Small intestine (tissue), 7 donors: Measurements from ENCODE around the gene TSTD2. TPM values are rescaled to one million over a fixed set of nuclear protein-coding genes. Genes with fewer than 3 reads are reported as not detected.
"Not testable (repeated sequence)": the region's sequence is repeated elsewhere in the genome, so short reads cannot be mapped to it uniquely, and the experiment has no call there.

ENCODE experiments used
- DNase-seq, 2 donors: peaks; one replicate each; pipeline versions ENCODE4 v3.0.0 to v3.0.0-alpha.2; 2013
- FAIRE-seq: peaks from 2 replicates; lab custom pipeline; 2012; peaks lifted over from hg19 to GRCh38; lab: Jason Lieb, UNC
- H3K27ac ChIP-seq, 3 donors: one replicate each; pipeline ENCODE4 v1.5.1; 2013; ENCODE audit warnings: low read length in 2 of 3, mild to moderate bottlenecking in 2 of 3, control low read depth in 1 of 3, inconsistent platforms in 1 of 3, low read depth in 1 of 3, moderate library complexity in 1 of 3
- H3K27me3 ChIP-seq, 3 donors: one replicate each; pipeline ENCODE4 v1.6.1; 2013; ENCODE audit warnings: low read length in 3 of 3, inconsistent platforms in 1 of 3; ENCODE audit not compliant: control insufficient read depth in 3 of 3, insufficient read depth in 3 of 3
- H3K36me3 ChIP-seq, 3 donors: one replicate each; pipeline ENCODE4 v1.6.1; 2013; ENCODE audit warnings: low read length in 3 of 3, inconsistent platforms in 1 of 3, low read depth in 1 of 3, mild to moderate bottlenecking in 1 of 3, moderate library complexity in 1 of 3; ENCODE audit not compliant: control insufficient read depth in 3 of 3, insufficient read depth in 2 of 3
- H3K4me1 ChIP-seq, 3 donors: one replicate each; pipeline ENCODE4 v1.6.1; 2013; ENCODE audit warnings: low read length in 2 of 3, inconsistent platforms in 1 of 3, low read depth in 1 of 3, mild to moderate bottlenecking in 1 of 3, moderate library complexity in 1 of 3; ENCODE audit not compliant: control insufficient read depth in 3 of 3, insufficient read depth in 2 of 3
- H3K4me3 ChIP-seq, 3 donors: one replicate each; pipeline ENCODE4 v1.5.1; 2013; ENCODE audit warnings: low read length in 3 of 3, control low read depth in 1 of 3, inconsistent platforms in 1 of 3, low read depth in 1 of 3, mild to moderate bottlenecking in 1 of 3, moderate library complexity in 1 of 3
- H3K9me3 ChIP-seq, 2 donors: one replicate each; pipeline ENCODE4 v1.6.1; 2013; ENCODE audit warnings: low read depth in 1 of 2, low read length in 1 of 2; ENCODE audit not compliant: control insufficient read depth in 2 of 2, insufficient read depth in 1 of 2
- WGBS, 3 donors: extraction: QIAGEN DNeasy Blood & Tissue Kit; methylation state at CpG; one replicate each; pipeline ENCODE4 v1.1.7; 2013; 5-methylcytosine and 5-hydroxymethylcytosine counted together
- polyA plus RNA-seq, 4 donors: library from polyadenylated mRNA; stranded (reverse) in 3 of 4; unstranded in 1 of 4; fragments of 200-250 nt in 3 of 4; fragments of 120-200 nt in 1 of 4; gene quantifications; one replicate each; pipeline versions ENCODE4 v1.2.1 to v1.2.3, GENCODE V29; 2013
- donor health status: healthy with polysubstance abuse.
- donor health status: control.
- donor health status: control.
- donor health status: Bipolar disorder and iron deficiency.
- donor health status: healthy.

Gene TSTD2
- polyA plus RNA-seq, 4 donors: 7.2 to 17.4 (median 7.8) TPM

DNA sequence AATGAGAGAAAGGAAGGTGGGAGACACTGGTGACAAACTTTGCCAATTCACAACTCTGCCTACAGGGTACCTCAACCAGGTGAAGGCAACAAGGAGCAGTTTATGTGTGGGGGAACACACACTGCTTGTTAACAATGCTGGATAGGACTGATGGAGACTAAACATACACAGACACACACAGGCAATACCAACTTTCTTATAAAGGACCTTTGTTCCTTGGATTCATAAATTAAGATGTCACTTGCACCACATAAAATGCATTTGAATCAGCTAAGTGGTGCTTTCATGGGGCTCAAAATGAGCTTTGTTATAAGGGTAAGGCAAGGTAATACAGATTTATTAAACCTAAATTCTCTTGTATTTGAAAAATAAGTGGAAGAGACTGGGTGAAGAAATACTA is 4.0 kb downstream of the TSTD2 start:
- H3K27me3 ChIP-seq: no peaks in the 10 kb centered on the region
- H3K36me3 ChIP-seq: no peaks in the 10 kb centered on the region
- no peak overlapping the region for H3K27ac ChIP-seq
- no peaks in the 10 kb centered on the region for H3K9me3 ChIP-seq
- no peak for FAIRE-seq
- no peak for DNase-seq
- no peak overlapping the region for H3K4me3 ChIP-seq
- peaks cover 0 to 6% (median 2%) of the 10 kb centered on the region in 3 donors for H3K4me1 ChIP-seq

DNA sequence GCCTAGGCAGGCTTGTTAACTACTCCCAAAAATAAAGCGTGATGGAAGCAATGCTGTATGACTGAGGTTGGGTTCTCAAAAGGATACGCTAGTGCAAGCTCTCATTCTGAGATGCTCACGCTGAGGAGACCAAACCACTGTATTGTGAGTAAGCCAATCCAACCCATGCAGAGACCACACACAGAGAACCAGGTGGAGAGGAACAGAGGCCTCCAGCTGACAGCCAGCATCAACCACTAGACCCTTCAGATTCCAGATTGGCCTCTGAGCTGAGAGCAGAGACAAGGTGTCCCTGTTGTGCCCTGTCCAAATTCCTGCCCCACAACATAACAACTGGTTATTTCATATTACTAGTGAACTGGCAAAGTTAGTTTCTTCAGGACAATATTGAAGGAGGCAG is 4.5 kb downstream of the TSTD2 start:
- 87 to 97% (median 95%) methylated on average over 3 of the region's 3 CpGs for WGBS, 3 donors
- DNase-seq: no peak
- Histone ChIP-seq H3K36me3 (no peaks in the 10 kb centered on the region), H3K27me3 (no peaks in the 10 kb centered on the region), H3K4me3 (no peak overlapping the region), H3K9me3 (no peaks in the 10 kb centered on the region), H3K4me1 (peaks cover 0 to 6% (median 2%) of the 10 kb centered on the region in 3 donors), H3K27ac (no peak overlapping the region)
- no peak for FAIRE-seq

DNA sequence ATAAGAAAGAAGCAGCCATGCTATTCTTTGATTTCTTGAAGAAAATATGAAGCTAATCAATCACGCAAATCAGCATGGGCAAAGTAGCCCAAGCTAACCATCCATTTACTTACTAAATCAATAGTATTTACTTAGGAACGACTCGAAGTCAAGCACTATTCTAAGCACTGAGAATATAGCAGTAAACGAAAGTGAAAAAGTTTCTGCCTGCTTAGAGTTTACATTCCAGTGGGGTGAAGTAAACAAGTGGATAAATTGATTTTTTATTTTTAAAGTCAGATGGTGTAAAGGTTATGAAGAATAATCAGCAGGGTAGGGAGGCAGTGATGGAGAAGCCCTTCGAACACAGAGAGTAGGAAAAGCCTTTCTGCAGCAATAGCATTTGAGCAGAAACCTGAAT is 5.5 kb downstream of the TSTD2 start:
- H3K27me3 ChIP-seq: no peaks in the 10 kb centered on the region
- FAIRE-seq (no peak), DNase-seq (no peak)
- H3K4me3 ChIP-seq: no peak overlapping the region
- H3K36me3 ChIP-seq: no peaks in the 10 kb centered on the region
- peaks cover 0 to 6% (median 2%) of the 10 kb centered on the region in 3 donors for H3K4me1 ChIP-seq
- WGBS, 3 donors: 44 to 56% (median 50%) methylated on average over 5 of the region's 5 CpGs
- no peaks in the 10 kb centered on the region for H3K9me3 ChIP-seq
- peak overlapping the region in 1 of 3 donors; percentile 25 for H3K27ac ChIP-seq

DNA sequence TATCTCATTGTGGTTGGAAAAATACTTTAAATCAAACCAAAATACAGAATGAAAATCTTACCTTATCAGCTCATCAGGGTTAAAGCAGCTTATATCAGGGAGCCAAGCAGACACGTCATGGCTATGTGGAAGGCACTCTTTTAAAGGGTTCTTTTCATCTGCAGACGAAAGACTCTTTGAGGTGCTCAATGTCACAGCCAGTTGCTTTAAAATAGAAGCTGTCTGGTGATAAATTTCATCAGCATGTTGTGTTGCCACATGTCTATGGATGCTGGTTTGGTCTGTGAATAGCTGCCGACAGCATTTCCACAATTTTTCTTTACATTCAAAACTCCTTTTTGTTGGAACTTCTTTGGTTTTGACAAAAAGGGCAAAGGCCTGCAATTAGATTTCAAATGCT is 7.5 kb downstream of the TSTD2 start:
- H3K36me3 ChIP-seq: peaks cover 0 to 16% (median 0%) of the 10 kb centered on the region in 3 donors
- FAIRE-seq (no peak), DNase-seq (no peak)
- no peak overlapping the region for H3K27ac ChIP-seq
- H3K4me3 ChIP-seq: no peak overlapping the region
- H3K27me3 ChIP-seq: no peaks in the 10 kb centered on the region
- WGBS, 3 donors: 61 to 80% (median 70%) methylated on average over 3 of the region's 3 CpGs
- H3K4me1 ChIP-seq: peaks cover 0 to 2% (median 0%) of the 10 kb centered on the region in 3 donors
- H3K9me3 ChIP-seq: peaks cover 0 to 11% of the 10 kb centered on the region in 2 donors

DNA sequence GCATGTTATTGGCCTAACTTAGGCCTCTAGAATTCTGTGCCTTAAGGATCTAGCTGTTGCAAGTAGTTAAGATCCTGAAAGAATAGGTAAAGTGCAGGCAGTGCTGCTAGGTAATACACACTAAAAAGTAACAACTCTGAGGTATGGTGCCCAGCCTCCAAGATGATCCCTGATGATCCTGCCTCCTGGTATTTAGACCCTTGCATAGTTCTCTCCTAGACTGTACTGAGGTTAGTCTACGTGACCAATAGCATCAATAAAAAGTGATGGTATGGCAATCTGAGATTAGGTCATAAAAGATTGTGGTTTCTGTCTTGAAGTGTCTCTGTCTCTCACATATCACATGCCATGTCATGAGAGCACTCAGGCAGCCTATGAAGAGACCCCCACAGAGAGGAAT is 9.2 kb downstream of the TSTD2 start:
- no peak overlapping the region for H3K27ac ChIP-seq
- 90 to 98% (median 92%) methylated on average over 1 of the region's 1 CpG for WGBS, 3 donors
- H3K36me3 ChIP-seq: peaks cover 0 to 16% (median 0%) of the 10 kb centered on the region in 3 donors
- no peak overlapping the region for H3K4me3 ChIP-seq
- H3K9me3 ChIP-seq: peaks cover 0 to 19% of the 10 kb centered on the region in 2 donors
- H3K27me3 ChIP-seq: no peaks in the 10 kb centered on the region
- H3K4me1 ChIP-seq: peaks cover 0 to 2% (median 0%) of the 10 kb centered on the region in 3 donors
- FAIRE-seq (no peak), DNase-seq (no peak)

DNA sequence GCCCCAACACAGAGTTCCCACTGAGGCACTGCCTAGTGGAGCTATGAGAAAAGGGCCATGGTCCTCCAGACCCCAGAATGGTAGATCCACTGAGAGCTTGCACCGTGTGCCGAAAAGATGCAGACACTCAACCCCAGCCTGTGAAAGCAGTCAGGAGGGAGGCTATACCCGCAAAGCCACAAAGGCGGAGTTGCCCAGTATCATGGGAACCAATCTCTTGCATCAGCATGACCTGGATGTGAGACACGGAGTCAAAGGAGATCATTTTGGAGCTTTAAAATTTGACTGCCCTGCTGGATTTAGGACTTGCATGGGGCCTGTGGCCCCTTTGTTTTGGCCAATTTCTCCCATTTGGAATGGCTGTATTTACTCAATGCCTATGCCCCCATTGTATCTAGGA is 10.7 kb downstream of the TSTD2 start:
- not testable (repeated sequence) for H3K27me3 ChIP-seq, DNase-seq, H3K4me1 ChIP-seq, FAIRE-seq, H3K4me3 ChIP-seq, H3K27ac ChIP-seq
- Histone ChIP-seq H3K36me3 (peaks cover 0 to 18% (median 0%) of the 10 kb centered on the region in 3 donors), H3K9me3 (peaks cover 0 to 19% of the 10 kb centered on the region in 2 donors)
- WGBS, 3 donors: 96 to 99% (median 97%) methylated on average over 5 of the region's 5 CpGs

DNA sequence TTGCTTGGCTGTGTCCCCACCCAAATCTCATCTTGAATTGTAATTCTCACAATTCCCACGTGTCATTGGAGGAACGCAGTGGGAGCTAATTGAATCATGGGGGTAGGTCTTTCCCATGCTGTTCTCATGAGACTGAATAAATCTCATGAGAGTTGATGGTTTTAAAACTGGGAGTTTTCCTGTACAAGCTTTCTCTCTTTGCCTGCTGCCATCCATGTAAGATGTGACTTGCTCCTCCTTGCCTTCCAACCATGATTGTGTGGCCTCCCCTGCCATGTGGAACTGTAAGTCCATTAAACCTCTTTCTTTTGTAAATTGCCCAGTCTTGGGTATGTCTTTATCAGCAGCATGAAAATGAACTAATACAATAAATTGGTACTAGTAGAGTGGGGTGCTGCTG is 13.1 kb downstream of the TSTD2 start:
- H3K36me3 ChIP-seq: peaks cover 0 to 18% (median 2%) of the 10 kb centered on the region in 3 donors
- H3K9me3 ChIP-seq: peaks cover 0 to 19% of the 10 kb centered on the region in 2 donors
- FAIRE-seq, H3K4me1 ChIP-seq, H3K4me3 ChIP-seq, H3K27me3 ChIP-seq, DNase-seq, H3K27ac ChIP-seq: not testable (repeated sequence)
- 96 to 98% (median 98%) methylated on average over 2 of the region's 2 CpGs for WGBS, 3 donors

DNA sequence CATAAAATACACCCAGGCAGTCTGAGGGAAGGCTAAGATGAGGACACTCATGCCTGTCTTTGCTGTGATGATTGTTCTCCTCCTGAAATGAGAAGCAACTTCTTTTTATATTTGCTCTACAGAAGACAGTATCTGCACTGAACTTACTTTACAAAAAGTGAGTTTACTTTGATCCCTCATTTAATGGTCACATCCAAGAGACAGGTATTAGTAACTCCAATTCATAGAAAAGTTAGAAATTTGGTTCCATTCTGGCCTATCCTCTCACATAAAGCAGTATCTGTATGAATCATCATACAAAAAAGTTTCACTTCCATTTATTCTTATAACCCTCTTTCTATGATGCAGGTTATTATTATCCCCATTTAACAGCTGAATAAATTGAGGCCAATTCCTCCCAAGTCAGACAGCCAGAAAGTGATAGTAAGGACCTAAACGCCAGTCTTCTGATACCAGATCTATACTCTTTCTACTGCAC is 15.2 kb downstream of the TSTD2 start:
- Histone ChIP-seq H3K4me3 (no peak overlapping the region), H3K27me3 (no peaks in the 10 kb centered on the region), H3K36me3 (peaks cover 0 to 23% (median 2%) of the 10 kb centered on the region in 3 donors), H3K4me1 (no peaks in the 10 kb centered on the region), H3K9me3 (peaks cover 0 to 19% of the 10 kb centered on the region in 2 donors), H3K27ac (no peak overlapping the region)
- FAIRE-seq (no peak), DNase-seq (no peak)
- 60 to 84% (median 76%) methylated on average over 1 of the region's 1 CpG for WGBS, 3 donors
